NCI-H1417 (cell line): Measurements from ENCODE around the gene KRT31.
"Not testable (repeated sequence)": the region's sequence is repeated elsewhere in the genome, so short reads cannot be mapped to it uniquely, and the experiment has no call there.

Experiments used
- DNase-seq, 3 experiments: peaks; one replicate each; lab custom pipeline; 2025; lab: John Stamatoyannopoulos, UW

The KRT31 gene

DNA sequence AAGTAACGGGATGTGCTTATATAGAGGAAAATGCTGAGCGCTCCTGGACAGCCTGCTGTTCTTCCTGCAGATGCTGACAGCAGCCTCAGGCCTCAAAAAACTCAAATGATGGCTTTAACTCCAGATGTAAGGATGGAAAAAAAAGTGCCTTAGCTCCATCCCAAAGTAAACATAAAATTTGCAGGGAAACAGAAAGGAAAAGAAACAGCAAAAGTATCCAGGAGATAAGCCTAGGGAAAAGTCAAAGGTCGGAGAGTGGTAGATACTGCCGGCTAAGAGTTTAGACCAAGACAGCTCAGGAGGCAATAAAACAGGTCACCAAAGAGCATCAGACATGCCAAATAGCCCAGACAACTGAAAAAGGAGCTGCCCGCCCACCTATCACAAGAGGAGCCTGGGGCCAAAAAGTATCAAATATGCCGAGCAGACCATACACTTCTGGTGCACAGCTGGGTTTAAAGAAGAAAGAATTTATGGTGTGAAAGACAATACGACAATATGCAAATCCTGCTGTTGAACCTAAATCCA is 6.9 kb downstream of the KRT31 start:
- no peak for DNase-seq

DNA sequence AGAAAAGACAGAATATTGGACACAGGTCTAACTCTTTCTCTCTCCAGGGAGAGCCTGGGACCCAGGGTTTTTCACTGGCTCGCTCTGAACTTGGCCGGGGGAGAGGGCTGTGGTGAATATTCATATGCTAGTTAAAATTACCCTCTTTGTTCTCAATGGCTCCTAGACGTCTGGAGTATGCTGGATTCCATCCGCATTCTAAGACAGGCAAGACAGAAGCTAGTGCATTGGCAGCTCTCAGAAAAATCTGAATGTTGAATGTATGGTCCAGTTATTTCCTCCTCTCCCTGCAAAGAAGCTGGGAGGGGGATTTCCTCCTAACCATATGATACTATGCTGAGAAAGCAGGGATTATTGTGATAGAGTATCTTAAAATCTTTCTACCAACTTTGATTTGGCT is 9.7 kb downstream of the KRT31 start:
- DNase-seq = no peak

DNA sequence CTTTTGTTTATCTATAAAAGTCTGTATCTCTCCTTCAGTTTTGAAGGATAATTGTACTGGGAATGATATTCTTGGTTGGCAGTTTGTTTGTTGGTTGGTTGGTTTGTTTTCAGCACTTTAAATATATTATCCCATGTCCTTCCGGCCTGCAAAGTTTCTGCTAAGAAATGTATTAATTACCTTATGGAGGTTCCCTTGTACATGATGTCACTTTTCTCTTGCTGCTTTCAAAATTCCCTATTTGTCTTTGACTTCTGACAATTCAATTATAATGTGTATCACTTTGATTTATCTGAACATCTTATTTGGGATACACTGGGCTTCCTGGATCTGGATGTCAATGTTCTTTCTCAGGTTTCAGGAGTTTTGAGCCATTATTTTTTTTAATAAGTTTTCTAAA is 11.2 kb downstream of the KRT31 start:
- no peak for DNase-seq

DNA sequence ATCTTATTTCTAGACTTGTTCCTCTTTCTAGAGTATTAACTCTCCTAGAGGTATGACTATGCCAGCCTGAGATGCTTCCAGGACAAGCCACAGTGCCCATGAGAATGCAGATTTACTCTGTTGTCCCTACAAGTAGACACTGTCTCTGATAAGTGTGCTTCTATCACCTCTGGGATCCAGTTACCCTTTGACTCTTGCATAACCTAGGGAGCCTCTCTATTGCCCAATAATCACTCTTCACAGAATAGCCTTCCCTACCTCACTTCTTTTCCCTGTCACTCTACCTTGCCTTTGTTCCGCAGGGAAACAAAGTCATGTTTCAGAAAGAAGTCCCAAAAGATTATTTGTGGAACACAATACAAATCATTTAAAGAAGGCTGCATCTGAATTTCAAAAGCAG is 13.7 kb downstream of the KRT31 start:
- no peak for DNase-seq

DNA sequence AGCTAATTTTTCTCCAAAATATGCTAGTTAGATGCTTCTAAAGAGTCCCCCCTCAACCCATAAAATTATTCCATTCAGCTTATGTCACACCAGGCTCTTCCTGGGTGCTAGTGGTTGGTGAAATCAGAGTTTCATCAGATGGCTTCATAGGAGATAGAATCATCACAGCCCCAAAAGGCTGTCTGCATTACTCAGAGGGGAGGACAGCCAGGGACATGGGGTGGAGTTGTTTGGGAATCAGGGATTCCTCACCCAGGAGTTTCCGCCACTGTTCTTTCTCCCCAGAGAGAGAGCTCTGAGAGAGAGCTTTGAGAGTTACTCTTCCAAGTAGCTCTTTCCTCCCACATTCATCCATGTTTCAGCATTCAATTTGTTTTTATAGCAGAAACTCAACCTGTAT is 15.0 kb downstream of the KRT31 start:
- no peak for DNase-seq

GRCh38 chr17:41381943-41382342 is 15.5 kb downstream of the KRT31 start, which contains the start of gene KRT34:
Gene KRT34 (minus strand): TSS chr17:41382306. CDS start chr17:41382246, 60 bp downstream.
- not testable (repeated sequence) for DNase-seq

GRCh38 chr17:41380091-41380490 is 17.3 kb downstream of the KRT31 start:
- not testable (repeated sequence) for DNase-seq

GRCh38 chr17:41377546-41377945 is 19.9 kb downstream of the KRT31 start:
- no peak for DNase-seq

DNA sequence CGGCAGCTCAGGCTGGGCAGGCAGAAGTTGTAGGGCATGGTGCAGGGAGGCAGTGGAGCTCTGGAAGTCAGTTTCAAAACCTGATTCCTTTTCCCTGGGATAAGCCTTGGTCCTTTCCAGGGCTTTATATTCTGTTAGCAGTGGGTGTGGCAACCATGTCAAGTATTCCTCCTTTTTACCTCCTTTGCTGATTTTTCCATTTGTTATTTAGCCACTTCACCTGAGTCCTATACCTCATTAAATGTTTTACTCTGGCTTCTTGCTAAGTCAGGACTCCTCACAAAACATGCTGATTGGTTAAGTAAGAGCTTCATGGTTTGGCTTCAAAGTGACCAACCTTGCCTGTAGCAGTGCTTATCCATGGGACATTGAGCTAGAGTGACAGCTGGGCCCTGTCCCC is 27.7 kb downstream of the KRT31 start, which contains the start of gene KRT33B:
TSS of gene KRT33B (minus strand) at position 101 of the 400 bp plus-strand sequence. CDS start at position 38, 63 bp downstream.
- DNase-seq = no peak

GRCh38 chr17:41369023-41369422 is 28.4 kb downstream of the KRT31 start:
- no peak for DNase-seq

GRCh38 chr17:41367426-41368075 is 29.9 kb downstream of the KRT31 start:
- no peak for DNase-seq

DNA sequence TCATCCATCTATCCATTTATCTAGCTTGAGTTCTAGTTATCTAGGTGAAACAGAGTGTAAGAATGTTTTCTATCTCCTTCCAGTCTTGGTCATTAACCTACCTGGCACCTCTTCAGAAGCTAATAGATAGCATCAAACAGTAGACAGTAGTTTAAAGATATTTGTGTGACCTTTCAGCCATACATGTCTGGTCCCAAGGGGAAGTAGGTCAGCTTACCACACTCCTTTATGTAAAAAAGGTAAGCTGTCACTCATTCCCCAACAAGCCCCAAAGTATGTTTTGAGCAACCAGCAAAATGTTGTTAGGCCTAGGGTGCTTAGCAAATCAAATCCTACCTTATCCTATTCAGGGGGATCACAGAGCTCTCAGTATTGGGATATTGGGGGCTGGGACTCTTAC is 31.3 kb downstream of the KRT31 start:
- DNase-seq = no peak

DNA sequence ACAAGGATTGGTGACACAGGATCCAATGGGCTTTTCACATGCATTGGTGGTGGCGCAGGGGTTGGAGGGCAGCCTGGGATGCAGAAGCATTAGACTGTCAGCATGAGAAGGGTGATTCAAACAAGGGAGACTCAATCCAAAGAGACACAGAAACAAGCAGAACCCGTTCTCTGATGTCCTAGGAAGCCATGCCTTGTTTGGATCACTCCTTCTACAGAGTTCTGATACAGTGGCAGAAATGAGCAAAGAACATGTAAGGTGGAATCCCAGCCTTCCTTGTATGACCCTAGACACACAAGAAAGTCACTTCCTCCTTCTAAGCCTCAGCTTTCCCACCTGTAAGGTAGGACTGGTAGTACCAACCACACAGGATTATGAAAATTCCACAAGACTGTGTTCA is 33.5 kb downstream of the KRT31 start:
- DNase-seq = no peak

DNA sequence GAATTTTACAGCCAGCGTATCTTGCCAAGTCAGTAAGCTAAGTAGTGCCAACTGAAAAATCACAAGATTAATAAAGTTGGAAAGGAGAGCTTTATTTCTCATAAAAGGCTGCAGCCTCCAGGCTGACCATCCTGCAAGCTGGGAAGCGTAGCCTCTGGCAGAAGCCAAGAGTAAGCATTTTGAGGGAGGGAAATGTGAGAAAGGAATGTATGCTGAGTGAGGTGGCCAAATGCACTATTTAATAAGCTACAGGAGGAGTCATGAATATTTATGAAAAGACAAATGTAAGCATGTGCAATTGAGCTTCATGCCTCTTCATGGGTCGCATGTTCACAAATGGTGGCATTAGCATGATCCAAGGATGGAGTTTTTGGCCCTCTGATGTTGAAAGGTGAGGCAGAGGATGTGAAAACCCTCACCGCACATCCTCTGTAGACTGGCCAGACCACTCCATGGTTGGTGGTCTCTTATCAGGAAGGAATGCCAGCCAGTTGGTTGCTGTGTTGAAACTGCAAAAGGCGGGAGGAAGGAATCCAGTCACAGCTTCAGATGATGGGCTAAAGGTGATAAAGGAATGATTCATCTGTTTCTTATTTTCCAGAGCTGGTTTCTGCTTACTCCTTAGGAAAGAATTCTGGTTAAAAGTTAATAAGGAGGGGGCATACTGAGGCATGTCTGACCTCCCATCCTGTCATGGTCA is 37.0 kb downstream of the KRT31 start:
- DNase-seq = no peak

DNA sequence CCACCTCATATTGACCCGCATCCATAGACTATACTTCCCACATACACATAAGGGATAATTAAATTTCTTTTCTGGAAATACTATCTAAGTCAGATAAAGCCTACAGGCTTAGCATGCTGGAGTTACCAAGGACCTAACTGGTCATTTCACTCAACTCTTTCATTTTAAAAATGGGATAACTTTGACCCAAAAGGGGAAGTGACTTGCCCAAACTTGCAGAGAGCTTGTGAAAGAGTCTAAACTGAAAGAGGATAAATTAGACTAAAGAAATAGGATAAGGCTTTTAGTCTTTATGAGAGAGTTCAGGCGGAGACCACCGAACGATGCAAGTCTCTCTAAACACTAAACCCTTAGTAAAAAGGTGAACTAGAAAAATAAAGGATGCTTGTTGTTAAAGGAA is 42.9 kb downstream of the KRT31 start:
- no peak for DNase-seq

DNA sequence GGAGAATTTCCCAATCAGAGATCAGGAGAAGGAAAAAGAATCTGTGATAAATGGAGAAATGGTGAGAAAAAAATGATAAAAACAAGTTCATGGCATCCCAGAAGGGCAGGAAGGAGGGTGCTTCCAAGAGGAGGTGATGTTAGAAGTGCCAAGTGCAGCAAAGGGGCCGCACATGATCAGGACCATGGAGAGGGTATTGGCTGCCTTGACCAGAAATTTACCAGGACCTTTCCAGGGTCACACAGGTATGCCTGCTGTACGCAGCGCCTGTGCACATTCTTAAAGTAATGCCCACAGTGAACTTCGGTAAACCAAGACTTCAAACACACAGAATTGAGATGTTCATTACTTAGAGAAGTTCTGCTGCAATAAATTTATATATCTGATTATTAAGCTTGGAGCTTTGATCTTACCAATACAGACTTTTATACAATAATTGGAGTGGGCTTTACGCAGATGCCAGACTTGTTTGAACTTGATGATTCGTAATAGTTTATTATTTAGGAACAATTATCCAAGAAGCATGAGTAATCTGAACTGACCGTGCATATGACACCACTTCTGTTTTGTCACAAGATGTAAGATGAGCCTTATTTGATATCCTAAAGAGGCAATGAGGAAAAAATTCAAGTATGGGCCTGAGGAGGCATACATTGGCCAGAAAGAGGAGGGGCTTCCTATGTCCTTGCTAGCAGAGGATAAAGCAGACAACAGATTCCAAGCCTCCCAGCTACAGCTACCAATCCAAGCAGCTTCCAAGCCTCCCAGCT is 44.6 kb downstream of the KRT31 start:
- DNase-seq = no peak

GRCh38 chr17:41351177-41351576 is 46.2 kb downstream of the KRT31 start:
- no peak for DNase-seq

DNA sequence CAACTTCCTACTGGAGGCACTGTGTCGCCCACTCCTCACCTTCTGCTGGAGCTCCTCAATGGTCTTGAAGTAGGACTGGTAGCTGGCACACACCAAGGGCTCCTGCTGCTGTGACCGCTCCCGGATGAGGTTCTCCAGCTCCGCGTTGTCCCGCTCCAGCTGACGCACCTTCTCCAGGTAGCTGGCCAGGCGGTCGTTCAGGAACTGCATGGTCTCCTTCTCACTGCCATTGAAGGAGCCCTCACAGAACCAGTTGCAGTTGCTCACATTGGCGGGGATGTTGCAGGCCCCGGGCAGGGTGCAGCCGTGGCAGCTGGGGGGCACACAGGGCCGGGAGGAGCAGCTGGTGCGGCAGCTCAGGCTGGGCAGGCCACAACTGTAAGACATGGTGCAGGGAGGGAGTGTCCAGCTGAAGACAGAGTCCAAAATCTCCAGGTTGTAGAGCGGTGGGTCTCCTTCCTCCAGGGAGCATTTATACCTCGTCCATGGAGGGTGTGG is 47.0 kb downstream of the KRT31 start, which contains the start of gene KRT33A:
TSS of gene KRT33A (minus strand) at position 448 of the 498 bp plus-strand sequence. CDS start at position 387, 61 bp downstream.
- DNase-seq = not testable (repeated sequence)

DNA sequence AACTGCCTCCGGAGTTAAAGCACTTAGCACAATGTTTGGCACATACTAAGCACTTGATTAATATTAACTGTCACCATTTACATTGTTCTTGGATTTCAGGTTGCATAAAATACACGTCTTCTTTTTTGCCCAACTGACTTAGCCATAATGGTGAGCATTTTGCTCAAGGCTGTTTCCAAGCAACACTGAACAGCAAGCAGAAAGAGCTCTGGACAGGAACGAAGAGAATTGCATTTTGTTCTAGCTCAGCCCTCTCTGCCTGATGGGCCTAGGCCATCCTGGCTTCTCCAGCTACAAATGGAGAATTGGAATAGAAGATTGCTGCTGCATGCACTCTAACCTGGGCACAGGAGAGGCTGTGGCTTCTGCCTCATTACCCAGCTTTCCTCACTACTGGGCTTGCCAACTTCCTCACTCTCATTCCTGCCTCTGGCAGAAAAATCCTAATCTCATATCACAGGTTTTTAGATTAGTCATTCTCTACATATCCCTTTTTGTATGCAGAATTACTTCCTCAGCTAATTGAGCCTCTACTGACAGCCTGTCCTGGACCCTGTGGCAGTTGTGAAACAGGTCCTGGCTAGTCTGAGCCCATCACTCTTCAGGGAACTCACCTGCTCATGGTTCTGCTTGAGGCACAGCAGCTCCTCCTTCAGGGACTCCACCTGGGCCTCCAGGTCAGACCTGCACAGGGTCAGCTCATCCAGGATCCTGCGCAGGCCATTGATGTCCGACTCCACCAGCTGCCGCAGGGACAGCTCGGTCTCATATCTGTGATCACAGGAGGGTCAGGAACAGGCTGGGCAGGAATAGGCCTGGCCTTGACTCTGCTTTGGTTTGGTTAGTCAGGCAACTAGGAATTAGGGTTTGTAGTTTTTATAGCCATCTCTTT is 49.3 kb downstream of the KRT31 start:
- no peak for DNase-seq

GRCh38 chr17:41346421-41346820 is 51.0 kb downstream of the KRT31 start:
- DNase-seq = not testable (repeated sequence)

GRCh38 chr17:41345992-41346391 is 51.4 kb downstream of the KRT31 start:
- no peak for DNase-seq
